ENCODE results near the gene DDA1. TPM values are rescaled to one million over a fixed set of nuclear protein-coding genes. Genes with fewer than 3 reads are reported as not detected.

The DDA1 gene
- total and polyA plus RNA-seq, 9 of the 15 experiments (the other 6 are each of a cell fraction or from before 2014, with no cell fraction given), result 1.4 to 83.8 (median 33.8) TPM

- TF ChIP-seq SRSF1 (IDR thresholded peaks at IDR 0.05; ENCODE audit: low read depth, low read length) (no peak), BRD9 (IDR thresholded peaks at IDR 0.05; ENCODE audit: low read depth, partially characterized antibody) (peak; percentile 64), ERF (CRISPR knock-in tag; IDR thresholded peaks at IDR 0.05) (0 out of 2 replicates have a peak, but pooled peaks have one; percentile 35), ZNF449 (CRISPR knock-in tag; IDR thresholded peaks at IDR 0.05) (no peak), FOXJ2 (tag; IDR thresholded peaks at IDR 0.05) (no peak), EHMT2 (IDR thresholded peaks at IDR 0.05) (no peak; the same call in 1 of the 2 replicates), HSF4 (CRISPR knock-in tag; IDR thresholded peaks at IDR 0.05; ENCODE audit: borderline replicate concordance) (no peak), CXXC5 (CRISPR knock-in tag; IDR thresholded peaks at IDR 0.05) (no peak; the same call in 1 of the 2 replicates), ELF2 (CRISPR knock-in tag; IDR thresholded peaks at IDR 0.05) (0 out of 2 replicates have a peak, but pooled peaks have one; percentile 14), IFI16 (CRISPR knock-in tag; IDR thresholded peaks at IDR 0.05) (no peak), THAP12 (CRISPR knock-in tag; IDR thresholded peaks at IDR 0.05) (no peak), MYC (IDR thresholded peaks at IDR 0.05; ENCODE audit: low read depth, low read length) (peak; percentile 42; the same call in 1 of the 2 replicates), MYC (CRISPR knock-in tag; IDR thresholded peaks at IDR 0.05; ENCODE audit: borderline replicate concordance, low read depth) (no peak), ZNF184 (CRISPR knock-in tag; IDR thresholded peaks at IDR 0.05) (no peak), RB1 (IDR thresholded peaks at IDR 0.05; ENCODE audit: low read depth) (peak; percentile 4), ZKSCAN1 (IDR thresholded peaks at IDR 0.05; ENCODE audit: low read depth, low read length) (no peak; the same call in 1 of the 2 replicates), GABPA (tag; conservative IDR thresholded peaks at IDR 0.05; ENCODE audit: low read depth) (no peak), EZH2 (IDR thresholded peaks at IDR 0.05; ENCODE audit: borderline replicate concordance, low read depth, low read length) (no peak), HOMEZ (CRISPR knock-in tag; IDR thresholded peaks at IDR 0.05) (no peak), ZBTB1 (CRISPR knock-in tag; IDR thresholded peaks at IDR 0.05; ENCODE audit: borderline replicate concordance, low read depth) (no peak), ATF6 (CRISPR knock-in tag; IDR thresholded peaks at IDR 0.05) (peak; percentile 54; the same call in 1 of the 2 replicates)
Measured at GRCh38 chr19:17333611-17334413, 24.4 kb downstream of the DDA1 start (continued).

All from K562 (cell line).